ENCODE data around the gene NUCB2.
"Not testable (repeated sequence)": the region's sequence is repeated elsewhere in the genome, so short reads cannot be mapped to it uniquely, and the experiment has no call there.

Gene NUCB2

GRCh38 chr11:17276236-17277023 is at the start of gene NUCB2:
Gene NUCB2 (plus strand): TSS chr11:17276739. CDS start chr11:17295324, 18,585 bp downstream.
- peak; percentile 94 to 95 for DNase-seq

GRCh38 chr11:17228186-17228925 is 48.2 kb upstream of the NUCB2 start:
- not testable (repeated sequence) for DNase-seq

GRCh38 chr11:17229481-17230152 is 46.9 kb upstream of the NUCB2 start:
- no peak for DNase-seq

- DNase-seq = peak; percentile 10 to 50
These were observed 45.4 kb upstream of the NUCB2 start for GRCh38 chr11:17230867-17231851.

- no peak for DNase-seq
These were observed 43.4 kb upstream of the NUCB2 start for GRCh38 chr11:17233101-17233500.

- no peak for DNase-seq
These were observed 38.2 kb upstream of the NUCB2 start for GRCh38 chr11:17238377-17238776.

GRCh38 chr11:17239927-17240326 is 36.6 kb upstream of the NUCB2 start:
- not testable (repeated sequence) for DNase-seq

- no peak for DNase-seq
These were observed 35.8 kb upstream of the NUCB2 start for GRCh38 chr11:17240780-17241179.

GRCh38 chr11:17242954-17243353 is 33.6 kb upstream of the NUCB2 start:
- DNase-seq = not testable (repeated sequence)

- DNase-seq = no peak
These were observed 32.5 kb upstream of the NUCB2 start for GRCh38 chr11:17244046-17244445.

GRCh38 chr11:17250561-17251350 is 25.8 kb upstream of the NUCB2 start:
- no peak for DNase-seq

- no peak for DNase-seq
These were observed 23.8 kb upstream of the NUCB2 start for GRCh38 chr11:17252704-17253103.

- DNase-seq = no peak
These were observed 20.0 kb upstream of the NUCB2 start for GRCh38 chr11:17256512-17256911.

GRCh38 chr11:17257196-17257595 is 19.3 kb upstream of the NUCB2 start:
- no peak for DNase-seq

GRCh38 chr11:17258670-17259069 is 17.9 kb upstream of the NUCB2 start:
- no peak for DNase-seq

- no peak for DNase-seq
These were observed 17.0 kb upstream of the NUCB2 start for GRCh38 chr11:17259519-17259918.

- DNase-seq = no peak
These were observed 16.5 kb upstream of the NUCB2 start for GRCh38 chr11:17260020-17260419.

- DNase-seq = no peak
These were observed 12.8 kb upstream of the NUCB2 start for GRCh38 chr11:17263769-17264168.

GRCh38 chr11:17266781-17267180 is 9.8 kb upstream of the NUCB2 start:
- no peak for DNase-seq

- DNase-seq = no peak
These were observed 9.0 kb upstream of the NUCB2 start for GRCh38 chr11:17267576-17267975.

GRCh38 chr11:17268500-17268899 is 8.0 kb upstream of the NUCB2 start:
- DNase-seq = not testable (repeated sequence)

All from stimulated activated CD4-positive, alpha-beta T cell treated with anti-CD3 and anti-CD28 coated beads, Interleukin-4, amount 100 ng/mL, for 4 hours (primary cell).